Measurements from ENCODE around the gene ST8SIA2. TPM values are rescaled to one million over a fixed set of nuclear protein-coding genes. Genes with fewer than 3 reads are reported as not detected.

The ST8SIA2 gene
- total RNA-seq, 1 experiment from 2014 or later = 0.04 TPM

- DNase-seq (ENCODE audit: low spot score) = no peak
Observed at GRCh38 chr15:92485441-92485840, 91.8 kb downstream of the ST8SIA2 start.

GRCh38 chr15:92492551-92493115 lies 99.0 kb downstream of the ST8SIA2 start:
- no peak for DNase-seq (ENCODE audit: low spot score)

GRCh38 chr15:92494806-92495336 lies 101.2 kb downstream of the ST8SIA2 start:
- DNase-seq (ENCODE audit: low spot score) = no peak

- no peak for DNase-seq (ENCODE audit: low spot score)
Observed at GRCh38 chr15:92495446-92495845, 101.8 kb downstream of the ST8SIA2 start.

GRCh38 chr15:92499731-92500530 lies 106.2 kb downstream of the ST8SIA2 start:
- no peak for DNase-seq (ENCODE audit: low spot score)

GRCh38 chr15:92502336-92502735 lies 108.7 kb downstream of the ST8SIA2 start:
- no peak for DNase-seq (ENCODE audit: low spot score)

- no peak for DNase-seq (ENCODE audit: low spot score)
Observed at GRCh38 chr15:92502930-92503857, 109.5 kb downstream of the ST8SIA2 start.

- no peak for DNase-seq (ENCODE audit: low spot score)
Observed at GRCh38 chr15:92503889-92504288, 110.2 kb downstream of the ST8SIA2 start.

- DNase-seq (ENCODE audit: low spot score) = no peak
Observed at GRCh38 chr15:92505611-92506010, 111.9 kb downstream of the ST8SIA2 start.

- DNase-seq (ENCODE audit: low spot score) = no peak
Observed at GRCh38 chr15:92506506-92506905, 112.8 kb downstream of the ST8SIA2 start.

GRCh38 chr15:92510163-92510882 lies 116.6 kb downstream of the ST8SIA2 start:
- DNase-seq (ENCODE audit: low spot score) = no peak
